H54 (cell line): ENCODE results near the gene SQSTM1.

Source experiments
- DNase-seq: peaks from one replicate; pipeline ENCODE4 v3.0.0; 2011; ENCODE audit warnings: low spot score, mixed read lengths; ENCODE audit not compliant: insufficient read length
- FAIRE-seq: peaks from 3 replicates; lab custom pipeline; 2011; peaks lifted over from hg19 to GRCh38; lab: Jason Lieb, UNC
- POLR2A ChIP-seq: IDR thresholded peaks from 2 replicates; pipeline ENCODE4 v1.6.1; 2011; ENCODE audit warnings: low read depth, mild to moderate bottlenecking, low read length

The SQSTM1 gene

DNA sequence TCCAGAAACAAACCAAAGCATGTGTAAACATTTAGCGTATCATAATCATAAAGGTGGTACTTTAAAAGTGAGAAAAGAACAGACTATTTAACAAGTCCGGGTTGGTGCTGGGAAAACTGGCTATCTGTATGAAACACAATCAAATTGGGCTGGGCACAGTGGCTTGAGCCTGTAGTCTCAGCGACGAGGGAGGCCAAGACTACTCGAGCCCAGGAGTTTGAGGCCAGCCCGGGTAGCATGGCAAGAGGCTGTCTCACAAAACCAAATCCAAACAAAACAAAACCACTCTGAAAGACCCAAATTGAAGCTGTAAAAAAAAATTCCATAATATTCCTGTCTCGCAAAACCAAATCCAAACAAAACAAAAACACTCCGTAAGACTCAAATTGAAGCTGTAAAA, 33.7 kb downstream of the SQSTM1 start:
- DNase-seq = no peak
- TF ChIP-seq POLR2A = no peak
- no peak for FAIRE-seq

DNA sequence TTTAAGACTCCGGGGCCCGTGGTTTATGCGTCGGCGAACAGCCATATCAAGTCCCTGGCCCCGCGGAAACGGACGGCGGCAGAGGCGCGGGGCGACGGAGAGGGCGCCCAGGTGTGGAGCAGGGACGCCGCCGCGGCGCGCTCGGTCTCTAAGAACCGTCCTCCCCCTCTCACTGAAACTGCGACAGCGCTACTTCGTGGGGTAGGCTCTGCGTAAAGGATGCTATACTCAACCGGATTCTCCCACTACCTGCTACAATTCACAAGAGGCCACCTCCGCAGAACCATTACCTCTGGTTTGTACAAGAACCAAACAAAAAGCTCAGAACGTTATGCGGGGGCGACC, 37.5 kb downstream of the SQSTM1 start:
- no peak for TF ChIP-seq POLR2A
- peak; percentile 63 for DNase-seq
- no peak for FAIRE-seq

DNA sequence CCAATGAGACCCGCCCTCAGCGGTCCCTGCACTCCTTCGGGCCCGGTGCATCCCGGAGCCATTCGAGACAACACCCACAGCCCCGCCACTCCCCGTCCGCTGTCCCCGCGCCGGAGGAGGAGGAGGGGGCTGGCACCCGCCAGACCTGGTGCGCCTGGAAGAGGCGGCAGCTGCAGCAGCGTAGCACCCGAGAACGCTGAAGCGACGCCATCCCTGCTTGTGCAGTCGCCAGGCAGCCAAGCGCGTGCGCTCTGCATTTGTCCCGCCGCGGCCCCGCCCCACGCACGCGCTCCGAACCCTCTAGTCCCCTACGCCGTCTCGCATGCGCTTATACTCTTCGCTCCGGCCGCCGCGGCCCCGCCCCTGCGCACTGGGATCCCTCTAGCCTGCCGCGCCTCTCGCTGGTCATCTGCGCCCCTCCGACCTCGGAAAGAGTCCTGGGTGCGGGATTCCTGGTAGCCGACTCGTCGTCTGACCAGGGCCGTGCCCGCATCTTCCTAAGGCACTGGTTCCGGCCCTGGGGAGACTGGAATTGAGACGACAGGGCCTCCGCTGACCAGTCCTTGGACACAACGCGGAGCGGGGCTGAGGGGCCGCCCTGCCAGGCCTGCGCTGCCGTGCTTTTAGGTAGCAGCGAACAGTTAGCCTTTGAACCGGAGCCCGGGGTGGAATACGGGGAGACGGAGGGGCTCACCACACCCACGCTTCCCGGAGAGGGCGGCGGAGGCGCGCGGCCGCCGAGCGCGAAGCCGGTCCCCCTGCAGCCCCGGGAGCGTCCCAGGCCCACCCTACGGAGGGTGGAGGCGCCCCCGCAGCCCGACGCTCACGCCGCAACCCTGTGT, 38.1 kb downstream of the SQSTM1 start, which contains the start of gene MRNIP:
Gene MRNIP, minus strand, starts transcription at position 232 of the 842 bp plus-strand sequence. Its CDS starts 21 bp downstream, at position 211.
- FAIRE-seq (no peak), DNase-seq (peak; percentile 99)
- peak; percentile 69 for TF ChIP-seq POLR2A

DNA sequence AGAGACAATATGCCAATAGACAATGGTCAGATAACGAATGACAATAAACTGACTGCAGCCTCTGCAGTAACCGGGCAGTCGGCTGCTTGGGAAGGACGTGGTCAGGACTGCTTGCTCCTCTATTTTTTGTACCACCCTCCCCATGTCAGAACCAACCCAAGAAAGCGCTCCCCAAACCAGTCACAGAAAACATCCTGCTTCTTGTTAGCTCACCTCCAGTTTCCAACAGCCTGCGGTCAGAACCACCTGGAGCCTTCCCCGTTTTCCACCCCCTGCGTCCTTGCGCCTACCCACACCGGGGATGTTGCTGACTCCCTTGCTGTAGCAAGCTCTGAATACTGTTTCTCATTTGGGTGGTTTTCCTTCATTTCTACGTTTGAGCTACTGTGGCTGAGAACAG, 39.6 kb downstream of the SQSTM1 start:
- DNase-seq (no peak), FAIRE-seq (no peak)
- no peak for TF ChIP-seq POLR2A

DNA sequence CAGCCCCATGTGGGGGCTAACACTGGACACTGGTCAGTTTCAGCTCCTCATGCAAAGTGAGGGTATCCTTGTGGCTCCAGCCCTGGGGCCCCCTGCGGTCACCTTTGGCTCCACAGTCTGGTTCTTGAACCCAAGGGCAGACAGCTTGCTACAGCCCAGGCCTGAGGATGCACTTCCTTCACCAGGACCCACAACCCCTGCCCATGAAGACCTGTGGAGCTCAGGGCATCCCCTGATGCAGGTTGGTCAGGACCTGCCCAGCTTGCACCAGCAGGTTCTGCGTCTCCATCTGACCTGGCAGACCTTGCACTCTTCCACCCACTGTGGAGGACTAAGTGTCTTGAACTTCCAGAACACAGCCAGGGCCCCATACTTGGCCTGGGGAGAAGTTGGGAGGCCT, 41.6 kb downstream of the SQSTM1 start:
- no peak for FAIRE-seq
- DNase-seq = no peak
- TF ChIP-seq POLR2A = no peak

DNA sequence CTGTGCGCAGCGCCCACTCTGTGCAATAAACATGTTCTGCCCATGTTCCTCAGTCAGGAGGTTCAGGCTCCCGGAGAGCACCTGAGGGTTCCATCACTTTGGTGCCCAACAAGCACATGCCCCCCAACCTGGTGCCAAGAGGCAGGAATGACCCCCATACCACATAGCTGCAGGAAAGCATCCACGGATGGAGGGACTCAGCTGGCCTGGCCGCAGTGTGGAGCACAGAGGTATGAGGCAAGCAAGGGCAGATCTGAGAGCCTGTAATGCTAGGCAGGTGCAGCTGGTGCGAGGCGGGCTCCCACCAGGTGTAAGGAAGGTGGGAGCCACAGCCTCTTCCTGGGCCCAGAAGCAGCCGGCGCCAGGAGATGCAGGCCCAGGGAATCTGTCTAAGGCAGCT, 42.2 kb downstream of the SQSTM1 start:
- no peak for TF ChIP-seq POLR2A
- DNase-seq (no peak), FAIRE-seq (no peak)

DNA sequence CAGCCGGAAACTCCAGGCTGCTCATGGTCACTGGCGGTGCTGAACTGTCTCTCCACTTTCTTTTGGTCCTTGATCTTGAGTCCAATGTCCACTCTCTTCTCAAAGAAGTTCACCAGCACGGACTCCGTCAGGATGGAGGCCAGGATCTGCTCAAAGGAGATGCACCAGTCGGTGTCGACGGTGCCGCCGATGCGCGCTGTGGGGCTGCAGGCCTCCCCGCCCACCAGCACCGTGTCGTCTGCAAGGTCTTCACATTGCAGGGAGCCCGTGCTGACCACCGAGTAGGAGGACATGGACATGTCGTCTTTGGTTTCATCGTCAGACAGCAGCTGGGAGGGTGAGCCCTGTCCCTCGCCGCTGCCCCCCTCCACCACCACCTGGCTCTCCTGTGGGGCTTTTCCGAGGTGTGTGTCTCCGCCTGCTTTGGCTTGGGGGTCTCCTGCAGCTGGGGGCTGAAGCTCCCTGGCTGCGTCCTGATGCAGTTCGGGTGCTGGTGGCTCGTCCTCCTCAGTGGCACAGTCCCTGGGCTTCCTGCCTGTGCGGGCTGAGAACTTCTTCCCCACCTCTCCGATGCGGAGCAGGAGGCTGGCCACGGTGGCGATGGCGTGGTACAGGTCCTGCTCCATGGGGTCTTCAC, 42.9 kb downstream of the SQSTM1 start:
- no peak for TF ChIP-seq POLR2A
- FAIRE-seq (no peak), DNase-seq (no peak)

DNA sequence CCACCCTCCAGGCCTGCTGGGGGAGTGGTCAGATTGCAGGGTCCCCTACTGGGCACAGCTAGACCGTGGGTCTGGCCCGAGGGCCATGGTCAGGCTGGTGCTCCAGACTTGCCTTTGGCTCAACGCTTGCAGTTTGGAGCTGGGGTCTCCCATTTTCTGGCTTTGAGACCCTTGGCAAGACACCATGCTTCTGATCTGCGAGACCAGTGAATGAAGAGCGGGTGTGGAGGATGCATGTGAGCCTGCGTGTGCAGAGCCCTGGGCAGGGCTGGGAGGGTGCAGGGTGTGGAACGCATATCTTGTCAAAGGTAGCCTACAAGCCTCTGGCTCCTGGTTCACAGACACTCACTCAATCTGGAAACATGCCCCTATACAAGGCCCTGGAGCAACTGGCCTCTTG, 44.0 kb downstream of the SQSTM1 start:
- DNase-seq (no peak), FAIRE-seq (no peak)
- no peak for TF ChIP-seq POLR2A

DNA sequence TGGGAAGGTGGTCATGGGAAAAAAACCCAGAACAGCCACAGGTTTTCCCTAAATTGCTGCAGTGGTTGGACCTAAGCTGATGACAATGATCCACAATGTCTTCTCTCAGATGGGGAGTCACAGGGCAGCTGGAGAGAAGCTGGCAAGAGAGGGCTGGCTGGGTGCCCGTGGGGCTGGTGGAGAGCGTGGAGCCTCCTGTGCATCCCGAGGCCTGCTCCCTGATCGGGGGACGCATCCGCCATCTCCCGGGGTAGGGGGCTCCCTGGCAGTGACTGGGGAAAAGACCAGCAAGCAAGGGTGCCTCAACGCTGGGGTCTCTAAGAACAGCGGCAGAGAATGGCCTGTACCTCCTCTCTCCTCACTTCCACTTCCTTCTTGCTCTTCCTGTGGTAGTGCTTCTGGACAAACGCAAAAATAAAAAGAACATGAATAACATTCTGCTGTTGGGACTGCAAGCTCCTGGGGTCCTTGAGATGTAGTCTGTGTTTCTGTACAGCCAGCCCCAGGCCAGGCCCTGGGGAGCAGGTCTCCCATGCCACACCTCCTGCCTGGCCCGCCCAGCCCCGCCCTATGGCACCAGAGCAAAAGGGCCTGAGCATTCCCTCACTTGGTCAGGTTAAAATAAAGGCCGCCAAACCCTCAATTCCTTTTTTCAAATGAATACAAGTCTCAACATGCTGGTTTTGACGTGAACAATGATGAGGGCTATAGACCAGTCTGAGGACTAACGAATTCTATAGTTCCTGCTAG, 45.0 kb downstream of the SQSTM1 start:
- TF ChIP-seq POLR2A = no peak
- FAIRE-seq (no peak), DNase-seq (no peak)

DNA sequence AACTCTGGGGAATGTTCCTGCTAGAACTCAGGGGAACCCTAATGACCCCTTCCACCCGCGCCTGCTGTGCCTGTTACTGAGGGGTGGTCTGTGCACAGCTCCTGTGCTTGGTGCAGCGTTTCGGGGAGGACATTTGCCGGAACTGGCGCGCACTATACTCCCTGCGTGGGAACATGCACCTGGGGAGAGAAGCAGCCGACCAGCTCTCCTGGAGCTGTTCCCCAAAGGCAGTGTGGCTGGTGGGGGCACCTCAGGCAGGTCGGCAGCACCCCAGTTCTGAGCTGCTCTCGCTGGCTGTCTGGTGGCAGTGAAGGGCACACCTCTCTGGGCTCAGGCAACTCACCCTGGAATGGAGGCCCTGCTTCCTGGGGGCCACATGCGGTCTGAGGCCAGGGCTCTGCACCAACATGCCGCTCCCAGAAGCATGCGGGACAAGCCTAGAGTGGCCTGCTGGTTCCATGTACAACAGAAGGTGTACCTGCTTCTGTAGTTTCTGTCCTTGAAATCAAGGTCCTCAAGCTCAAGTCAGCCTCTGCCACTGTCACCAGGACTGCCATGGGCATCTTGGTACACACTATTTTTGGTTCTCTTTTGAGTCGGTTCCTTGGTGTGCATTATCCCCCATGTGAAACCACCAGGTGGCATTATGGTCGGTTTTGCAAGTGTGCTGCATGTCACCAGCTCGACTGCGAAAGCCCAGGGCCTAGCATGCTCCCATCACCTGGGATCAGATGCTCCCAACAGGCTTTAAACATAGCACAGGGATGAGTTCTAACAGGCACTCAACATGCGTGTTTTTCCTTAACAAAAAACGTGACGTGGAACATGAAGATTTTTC, 45.8 kb downstream of the SQSTM1 start:
- no peak for TF ChIP-seq POLR2A
- no peak for DNase-seq

DNA sequence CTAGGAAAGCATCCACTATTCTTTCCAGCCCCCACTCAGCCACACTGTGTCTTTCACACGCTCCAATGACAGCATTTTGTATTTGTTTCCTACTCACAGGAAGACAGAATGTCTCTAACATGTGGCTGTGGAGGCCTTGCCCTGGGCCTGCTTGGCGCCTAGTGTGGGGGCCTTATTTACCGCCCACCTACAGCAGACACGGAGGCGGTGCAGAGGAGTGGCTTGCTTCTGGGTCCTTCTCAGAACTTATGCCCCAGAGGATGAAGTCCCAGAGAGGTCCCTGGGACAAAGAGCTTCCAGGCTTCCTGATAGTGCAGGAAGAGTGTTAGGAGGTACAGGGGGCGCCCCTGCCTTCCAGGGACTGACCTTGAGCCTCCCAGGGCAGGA, 46.4 kb downstream of the SQSTM1 start:
- no peak; the same call in 1 of the 2 replicates for TF ChIP-seq POLR2A
- FAIRE-seq = no peak
- DNase-seq = no peak

More for the DNA sequence above, 45.8 kb downstream of the SQSTM1 start:
- FAIRE-seq = no peak

DNA sequence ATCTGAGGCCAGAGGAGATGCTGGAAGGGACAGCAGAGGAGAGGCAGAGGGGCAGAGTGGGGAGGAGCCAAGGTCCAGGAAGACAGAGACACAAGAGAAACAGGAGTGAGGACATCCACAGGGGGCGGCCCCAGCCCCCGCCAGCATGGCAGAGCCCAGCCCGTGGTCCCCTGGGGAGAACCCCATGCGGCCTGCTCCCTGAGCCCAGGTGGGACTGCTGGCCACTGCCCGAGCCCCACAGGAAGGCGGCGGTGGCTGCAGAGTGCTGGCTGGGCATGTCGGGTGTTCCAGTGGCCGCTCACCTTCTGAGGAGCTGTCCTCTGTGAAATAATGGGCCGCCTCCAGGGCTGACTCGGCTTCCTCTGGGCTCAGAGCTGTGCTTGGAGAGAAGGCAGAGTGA, 46.8 kb downstream of the SQSTM1 start:
- TF ChIP-seq POLR2A = no peak; the same call in 1 of the 2 replicates
- FAIRE-seq (no peak), DNase-seq (no peak)

DNA sequence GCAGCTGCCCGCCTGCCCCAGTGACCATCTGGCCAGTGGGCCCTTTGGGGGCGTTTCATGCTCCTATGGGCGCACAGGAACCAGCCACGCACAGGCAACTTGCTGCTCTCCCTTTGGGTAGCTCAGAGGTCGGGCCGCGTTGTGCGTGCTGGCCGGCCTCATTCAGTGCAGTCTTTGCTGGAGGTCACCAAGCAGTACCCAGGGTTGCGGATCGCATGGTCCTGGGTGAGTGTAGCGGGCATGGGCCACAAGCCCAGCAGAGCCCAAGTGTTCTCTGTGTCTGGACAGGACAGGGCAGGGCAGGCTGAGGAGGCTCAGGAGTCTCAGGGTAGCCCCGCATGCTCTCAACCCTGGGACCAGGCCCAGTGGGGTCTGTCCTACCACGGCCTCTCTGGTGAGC, 47.8 kb downstream of the SQSTM1 start:
- DNase-seq (no peak), FAIRE-seq (no peak)
- TF ChIP-seq POLR2A = no peak

DNA sequence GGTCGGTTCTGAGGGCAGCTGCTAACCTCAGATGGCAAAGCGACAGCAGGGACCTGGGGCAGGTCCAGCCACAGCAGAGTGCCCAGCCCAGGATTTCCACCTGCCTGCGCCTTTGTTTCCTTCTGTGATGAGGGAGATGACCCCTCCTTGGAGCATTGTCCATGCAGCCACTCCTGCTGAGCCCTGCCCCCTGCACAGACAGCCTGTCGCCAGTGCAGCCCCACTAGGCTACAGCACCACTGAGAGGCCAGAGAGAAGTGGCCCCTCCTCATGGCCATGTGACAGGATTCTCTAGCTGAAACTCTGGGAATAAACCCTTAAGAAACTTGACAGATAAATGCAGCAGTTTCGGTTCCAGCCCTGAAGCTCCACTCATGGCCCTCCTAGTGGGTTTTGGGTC, 48.4 kb downstream of the SQSTM1 start:
- no peak for TF ChIP-seq POLR2A
- no peak for FAIRE-seq
- DNase-seq = no peak
